MM.1S (cell line): ENCODE results near the gene CLEC16A.

Source experiments
- DNase-seq: peaks from one replicate; pipeline ENCODE4 v3.0.0-alpha.2; 2015
- H2AFZ ChIP-seq: fragments of 300-600 bp; sonication (generic); 2 replicates; pipeline ENCODE4 v1.6.0; 2016; ENCODE audit warnings: antibody characterized with exemption, low read length
- H3F3A ChIP-seq: fragments of 300-600 bp; sonication (generic); 2 replicates; pipeline ENCODE4 v1.6.1; 2016; ENCODE audit warnings: mild to moderate bottlenecking, antibody characterized with exemption, low read length, moderate library complexity, mixed read lengths; ENCODE audit not compliant: insufficient read depth
- H3K27ac ChIP-seq: fragments of 300-600 bp; sonication (generic); 2 replicates; pipeline ENCODE4 v1.5.1; 2016; ENCODE audit warnings: mild to moderate bottlenecking, low read length
- H3K27me3 ChIP-seq: fragments of 300-600 bp; sonication (generic); replicated peaks from 2 replicates; pipeline ENCODE4 v1.6.0; 2016; ENCODE audit warnings: low read length; ENCODE audit not compliant: insufficient read depth
- H3K36me3 ChIP-seq: fragments of 300-600 bp; sonication (generic); replicated peaks from 2 replicates; pipeline ENCODE4 v1.6.1; 2016; ENCODE audit warnings: mild to moderate bottlenecking, low read length, mixed read lengths; ENCODE audit not compliant: insufficient read depth
- H3K4me1 ChIP-seq: fragments of 300-600 bp; sonication (generic); 2 replicates; pipeline ENCODE4 v1.6.1; 2016; ENCODE audit warnings: low read length, mixed read lengths
- H3K4me2 ChIP-seq: fragments of 300-600 bp; sonication (generic); 2 replicates; pipeline ENCODE4 v1.6.0; 2016; ENCODE audit warnings: low read depth, low read length
- H3K4me3 ChIP-seq: fragments of 300-600 bp; sonication (generic); 2 replicates; pipeline ENCODE4 v1.5.1; 2016; ENCODE audit warnings: low read length, mixed read lengths
- H3K79me2 ChIP-seq: fragments of 300-600 bp; sonication (generic); 2 replicates; pipeline ENCODE4 v1.6.1; 2016; ENCODE audit warnings: mixed run types, low read length, mixed read lengths
- H3K9ac ChIP-seq: fragments of 300-600 bp; sonication (generic); 2 replicates; pipeline ENCODE4 v1.6.1; 2016; ENCODE audit warnings: low read length, mixed read lengths
- H3K9me2 ChIP-seq: fragments of 300-600 bp; sonication (generic); replicated peaks from 2 replicates; pipeline ENCODE4 v1.6.1; 2016; ENCODE audit warnings: mild to moderate bottlenecking, low read length, mixed read lengths; ENCODE audit not compliant: insufficient read depth
- H3K9me3 ChIP-seq: fragments of 300-600 bp; sonication (generic); replicated peaks from 2 replicates; pipeline ENCODE4 v1.6.1; 2016; ENCODE audit warnings: mild to moderate bottlenecking, low read length, mixed read lengths; ENCODE audit not compliant: insufficient read depth
- H4K20me1 ChIP-seq: fragments of 300-600 bp; sonication (generic); 2 replicates; pipeline ENCODE4 v1.6.1; 2016; ENCODE audit warnings: mild to moderate bottlenecking, low read length, moderate library complexity, mixed read lengths; ENCODE audit not compliant: insufficient read depth
- CTCF ChIP-seq: fragments of 300-600 bp; sonication (generic); IDR thresholded peaks from 2 replicates; pipeline ENCODE4 v1.5.1; 2016; ENCODE audit warnings: antibody characterized with exemption, low read length, mixed read lengths
- EZH2 ChIP-seq: fragments of 300-600 bp; sonication (generic); optimal IDR thresholded peaks from 2 replicates; pipeline ENCODE3; 2017; ENCODE audit warnings: low read depth, mild to moderate bottlenecking, antibody characterized with exemption, low read length, mixed read lengths
- EZH2phosphoT487 ChIP-seq: fragments of 300-600 bp; sonication (generic); IDR thresholded peaks from 2 replicates; pipeline ENCODE4 v1.6.1; 2018; ENCODE audit warnings: antibody characterized with exemption, low read length

CLEC16A gene

DNA sequence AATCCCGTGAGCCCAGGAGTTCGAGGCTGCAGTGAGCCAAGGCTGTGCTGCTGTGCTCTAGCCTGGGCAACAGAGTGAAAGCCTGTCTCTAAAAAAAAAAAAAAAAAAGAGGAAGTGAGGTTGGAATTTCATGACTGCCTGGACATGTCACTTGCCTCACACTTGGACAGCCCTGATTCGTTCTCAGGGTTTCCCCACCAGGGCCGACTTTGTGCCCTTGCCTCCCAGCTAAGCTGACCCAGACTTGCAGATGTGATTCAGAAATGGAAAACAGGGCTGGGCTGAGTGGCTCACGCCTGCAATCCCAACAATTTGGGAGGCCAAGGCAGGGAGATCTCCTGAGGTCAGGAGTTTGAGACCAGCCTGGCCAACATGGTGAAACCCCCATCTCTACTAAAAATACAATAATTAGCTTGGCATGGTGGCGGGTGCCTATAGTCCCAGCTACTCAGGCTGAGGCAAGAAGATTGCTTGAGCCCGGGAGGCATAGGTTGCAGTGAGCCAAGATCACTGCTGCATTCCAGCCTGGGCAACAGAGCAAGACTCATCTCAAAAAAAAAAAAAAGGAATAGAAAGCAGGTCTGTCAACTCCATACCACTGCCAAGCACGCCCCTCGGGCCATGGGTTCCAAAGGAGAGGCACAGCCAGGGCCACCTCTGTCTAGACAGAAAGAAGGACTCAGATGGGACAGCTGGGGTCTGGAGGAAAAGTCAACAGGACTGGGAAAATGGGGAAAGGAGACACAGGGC, 264.7 kb downstream of the CLEC16A start:
- H3K4me2 ChIP-seq: no peak overlapping the region
- no peak overlapping the region for H2AFZ ChIP-seq
- H3K9ac ChIP-seq: no peak overlapping the region
- H3K36me3 ChIP-seq: no peaks in the 10 kb centered on the region
- peaks cover 27% of the 10 kb centered on the region for H3K27me3 ChIP-seq
- no peaks in the 10 kb centered on the region for H3K4me1 ChIP-seq
- no peak overlapping the region for H3K4me3 ChIP-seq
- H3K27ac ChIP-seq: no peak overlapping the region
- no peaks in the 10 kb centered on the region for H3K9me3 ChIP-seq
- no peak for DNase-seq
- H3F3A ChIP-seq: no peaks in the 10 kb centered on the region
- H4K20me1 ChIP-seq: no peaks in the 10 kb centered on the region
- H3K79me2 ChIP-seq: no peaks in the 10 kb centered on the region
- TF ChIP-seq CTCF: no peak
- no peak for TF ChIP-seq EZH2phosphoT487
- TF ChIP-seq EZH2: no peak
- H3K9me2 ChIP-seq: no peaks in the 10 kb centered on the region

- H3K9me2 ChIP-seq: no peaks in the 10 kb centered on the region
- no peaks in the 10 kb centered on the region for H3F3A ChIP-seq
- H3K4me3 ChIP-seq: no peak overlapping the region
- TF ChIP-seq EZH2phosphoT487: no peak
- no peak for TF ChIP-seq EZH2
- no peak for TF ChIP-seq CTCF
- no peak overlapping the region for H3K4me2 ChIP-seq
- H3K36me3 ChIP-seq: no peaks in the 10 kb centered on the region
- H3K27ac ChIP-seq: no peak overlapping the region
- no peak overlapping the region for H2AFZ ChIP-seq
- no peaks in the 10 kb centered on the region for H3K79me2 ChIP-seq
- H4K20me1 ChIP-seq: no peaks in the 10 kb centered on the region
- H3K9ac ChIP-seq: no peak overlapping the region
- DNase-seq: no peak
- H3K4me1 ChIP-seq: no peaks in the 10 kb centered on the region
- peaks cover 27% of the 10 kb centered on the region for H3K27me3 ChIP-seq
- no peaks in the 10 kb centered on the region for H3K9me3 ChIP-seq
These were observed 265.9 kb downstream of the CLEC16A start for GRCh38 chr16:11210260-11210659.

DNA sequence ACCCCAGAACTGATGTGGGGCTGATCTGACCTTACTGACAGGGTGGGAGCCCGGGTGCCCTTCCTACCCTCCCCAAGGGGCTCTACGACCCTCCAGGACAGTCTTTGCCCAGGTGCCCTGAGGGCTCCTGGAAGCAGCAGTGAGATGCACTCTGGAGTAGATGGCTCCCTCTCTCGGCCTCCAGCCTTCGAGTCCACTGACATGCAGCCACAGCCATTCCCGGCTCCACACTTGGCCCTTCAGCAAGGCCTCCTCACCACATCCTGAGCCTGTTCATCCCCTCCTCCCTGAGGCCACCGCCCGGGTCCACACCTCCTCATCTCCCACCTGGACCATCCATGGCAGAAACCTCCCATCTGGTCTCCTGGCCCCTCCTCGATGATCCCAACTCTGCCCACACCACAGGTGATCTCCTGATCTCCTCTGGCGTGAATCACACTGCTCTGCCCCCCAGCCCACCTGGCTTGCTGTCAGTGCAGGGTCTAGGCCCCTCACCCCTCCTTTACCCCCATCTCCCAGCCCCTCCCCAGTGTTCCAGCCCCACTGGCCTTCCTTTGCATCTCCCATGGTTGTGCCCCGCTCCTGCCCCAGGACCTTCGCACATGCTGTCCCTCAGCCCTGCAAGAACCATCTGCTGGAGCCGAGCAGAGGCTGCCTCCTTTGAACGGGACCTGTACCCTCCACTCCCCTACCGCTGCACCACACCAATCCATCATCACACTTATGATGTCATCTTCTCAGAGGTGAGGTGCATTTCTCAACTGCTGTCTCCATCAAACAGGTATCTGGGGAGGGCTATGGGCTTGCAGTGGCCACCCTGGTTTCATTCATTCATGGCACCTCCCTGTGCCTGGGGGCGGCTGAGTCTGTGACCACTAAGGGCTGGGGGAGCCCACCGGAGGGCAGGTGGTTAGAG, 267.0 kb downstream of the CLEC16A start:
- H3K79me2 ChIP-seq: no peaks in the 10 kb centered on the region
- no peaks in the 10 kb centered on the region for H3K4me1 ChIP-seq
- no peaks in the 10 kb centered on the region for H4K20me1 ChIP-seq
- H3K9ac ChIP-seq: no peak overlapping the region
- no peaks in the 10 kb centered on the region for H3K36me3 ChIP-seq
- DNase-seq: no peak
- no peaks in the 10 kb centered on the region for H3K9me3 ChIP-seq
- no peak overlapping the region for H3K4me2 ChIP-seq
- no peaks in the 10 kb centered on the region for H3F3A ChIP-seq
- no peak for TF ChIP-seq EZH2phosphoT487
- no peak for TF ChIP-seq CTCF
- TF ChIP-seq EZH2: no peak
- H3K27me3 ChIP-seq: peaks cover 27% of the 10 kb centered on the region
- H3K4me3 ChIP-seq: no peak overlapping the region
- no peaks in the 10 kb centered on the region for H3K9me2 ChIP-seq
- no peak overlapping the region for H3K27ac ChIP-seq
- no peak overlapping the region for H2AFZ ChIP-seq
